Mesendoderm (in vitro differentiated cells): Measurements from ENCODE around the gene DUSP1.

Experiments
- DNase-seq: peaks from one replicate; pipeline ENCODE4 v3.0.0; 2013
- H2AK5ac ChIP-seq: 2 replicates; pipeline ENCODE4 v1.6.1; 2013; ENCODE audit warnings: low read length, inconsistent platforms
- H2BK120ac ChIP-seq: 2 replicates; pipeline ENCODE4 v1.6.1; 2013; ENCODE audit warnings: low read depth, mild to moderate bottlenecking, low read length, moderate library complexity, mixed read lengths
- H2BK15ac ChIP-seq: replicated peaks from 2 replicates; pipeline ENCODE4 v1.6.1; 2013; ENCODE audit warnings: low read depth, mild to moderate bottlenecking, moderate library complexity
- H2BK5ac ChIP-seq: 2 replicates; pipeline ENCODE4 v1.6.1; 2013; ENCODE audit warnings: low read length, inconsistent platforms
- H3K18ac ChIP-seq: 2 replicates; pipeline ENCODE4 v1.6.1; 2013; ENCODE audit warnings: mild to moderate bottlenecking, low read length, mixed read lengths
- H3K23ac ChIP-seq: one replicate; pipeline ENCODE4 v1.6.1; 2013; ENCODE audit warnings: low read length
- H3K27ac ChIP-seq: 2 replicates; pipeline ENCODE4 v1.5.1; 2013; ENCODE audit warnings: low read depth, mild to moderate bottlenecking, inconsistent platforms, low read length, moderate library complexity
- H3K27me3 ChIP-seq: 2 replicates; pipeline ENCODE4 v1.6.1; 2013; ENCODE audit warnings: low read length, control low read depth, mild to moderate bottlenecking, inconsistent platforms; ENCODE audit not compliant: insufficient read depth, poor library complexity
- H3K36me3 ChIP-seq: 2 replicates; pipeline ENCODE4 v1.6.1; 2013; ENCODE audit warnings: low read length, inconsistent platforms; ENCODE audit not compliant: control insufficient read depth, insufficient read depth
- H3K4ac ChIP-seq: one replicate; pipeline ENCODE4 v1.6.1; 2013; ENCODE audit warnings: low read depth, mild to moderate bottlenecking, low read length, moderate library complexity
- H3K4me1 ChIP-seq: 2 replicates; pipeline ENCODE4 v1.6.1; 2013; ENCODE audit warnings: low read depth, low read length, inconsistent platforms; ENCODE audit not compliant: control insufficient read depth
- H3K4me2 ChIP-seq: 2 replicates; pipeline ENCODE4 v1.6.1; 2013; ENCODE audit warnings: low read length
- H3K4me3 ChIP-seq: 2 replicates; pipeline ENCODE4 v1.5.1; 2013; ENCODE audit warnings: mild to moderate bottlenecking, low read length
- H3K56ac ChIP-seq: one replicate; pipeline ENCODE4 v1.6.1; 2013; ENCODE audit warnings: low read length
- H3K79me1 ChIP-seq: 2 replicates; pipeline ENCODE4 v1.6.1; 2013; ENCODE audit warnings: low read length, inconsistent platforms
- H3K79me2 ChIP-seq: 2 replicates; pipeline ENCODE4 v1.6.1; 2013; ENCODE audit warnings: mild to moderate bottlenecking, low read length; ENCODE audit not compliant: control insufficient read depth, insufficient read depth
- H3K9ac ChIP-seq: 2 replicates; pipeline ENCODE4 v1.6.1; 2013; ENCODE audit warnings: low read length, inconsistent platforms
- H4K5ac ChIP-seq: one replicate; pipeline ENCODE4 v1.6.1; 2013; ENCODE audit warnings: low read length
- H4K8ac ChIP-seq: one replicate; pipeline ENCODE4 v1.6.1; 2013; ENCODE audit warnings: low read depth, mild to moderate bottlenecking, control low read depth, low read length, moderate library complexity
- WGBS: extraction: QIAGEN DNeasy Blood & Tissue Kit; methylation state at CpG from one replicate; pipeline ENCODE4 v1.1.7; 2013; ENCODE audit warnings: low lambda C conversion rate, missing lambda C conversion rate; ENCODE audit not compliant: insufficient coverage; ENCODE audit errors: extremely low coverage; 5-methylcytosine and 5-hydroxymethylcytosine counted together

Gene DUSP1

GRCh38 chr5:172747471-172747870 is 23.5 kb downstream of the DUSP1 start:
- no peaks in the 10 kb centered on the region for H3K4me1 ChIP-seq
- H3K4ac ChIP-seq = no peak overlapping the region
- H3K18ac ChIP-seq = no peak overlapping the region
- H3K36me3 ChIP-seq = no peaks in the 10 kb centered on the region
- no peak overlapping the region for H3K56ac ChIP-seq
- H2BK120ac ChIP-seq = no peak overlapping the region
- no peak overlapping the region for H2BK5ac ChIP-seq
- no peak overlapping the region for H3K9ac ChIP-seq
- no CpG with 5 or more reads among the region's 3 CpGs for WGBS
- H2AK5ac ChIP-seq = no peak overlapping the region
- H3K79me1 ChIP-seq = no peaks in the 10 kb centered on the region
- H3K23ac ChIP-seq = no peak overlapping the region
- H3K79me2 ChIP-seq = no peaks in the 10 kb centered on the region
- no peak overlapping the region for H4K8ac ChIP-seq
- no peak overlapping the region for H2BK15ac ChIP-seq
- no peak overlapping the region for H3K4me2 ChIP-seq
- no peaks in the 10 kb centered on the region for H3K27me3 ChIP-seq
- no peak overlapping the region for H4K5ac ChIP-seq
- DNase-seq = peak; percentile 22
- H3K27ac ChIP-seq = no peak overlapping the region
- no peak overlapping the region for H3K4me3 ChIP-seq

DNA sequence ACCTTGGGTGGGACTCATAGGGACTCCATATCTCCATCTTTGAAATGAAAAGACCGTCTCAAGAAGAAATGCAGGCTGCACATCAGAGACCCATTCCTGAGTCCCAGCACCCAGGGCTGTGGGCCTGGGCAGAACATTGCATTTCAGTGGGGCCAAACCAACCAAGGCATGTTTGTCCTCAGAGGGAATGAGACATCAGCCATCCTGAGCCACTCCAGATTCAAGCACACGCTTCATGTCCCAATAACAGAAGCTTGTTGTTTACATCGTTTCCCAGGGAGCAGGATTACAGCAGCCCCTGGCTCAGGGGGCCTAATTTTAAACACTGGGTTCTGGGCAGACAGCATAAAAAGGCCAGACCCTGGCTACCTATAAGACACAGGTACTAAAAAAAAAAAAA is 24.3 kb downstream of the DUSP1 start:
- H3K36me3 ChIP-seq = no peaks in the 10 kb centered on the region
- DNase-seq = no peak
- no peak overlapping the region for H4K8ac ChIP-seq
- H3K4ac ChIP-seq = no peak overlapping the region
- no peak overlapping the region for H4K5ac ChIP-seq
- no peaks in the 10 kb centered on the region for H3K79me2 ChIP-seq
- H2BK120ac ChIP-seq = no peak overlapping the region
- H3K4me3 ChIP-seq = no peak overlapping the region
- no peaks in the 10 kb centered on the region for H3K79me1 ChIP-seq
- no peak overlapping the region for H3K56ac ChIP-seq
- H3K4me1 ChIP-seq = no peaks in the 10 kb centered on the region
- H3K18ac ChIP-seq = no peak overlapping the region
- H2BK5ac ChIP-seq = no peak overlapping the region
- no CpG with 5 or more reads among the region's 3 CpGs for WGBS
- no peak overlapping the region for H2AK5ac ChIP-seq
- no peak overlapping the region for H3K27ac ChIP-seq
- H3K4me2 ChIP-seq = no peak overlapping the region
- H3K9ac ChIP-seq = no peak overlapping the region
- no peak overlapping the region for H3K23ac ChIP-seq
- H3K27me3 ChIP-seq = no peaks in the 10 kb centered on the region
- H2BK15ac ChIP-seq = no peak overlapping the region

- no peak overlapping the region for H4K5ac ChIP-seq
- no peak overlapping the region for H3K56ac ChIP-seq
- H3K4me3 ChIP-seq = no peak overlapping the region
- H3K4me2 ChIP-seq = no peak overlapping the region
- no peak overlapping the region for H4K8ac ChIP-seq
- H3K36me3 ChIP-seq = no peaks in the 10 kb centered on the region
- H2AK5ac ChIP-seq = no peak overlapping the region
- H3K4me1 ChIP-seq = no peaks in the 10 kb centered on the region
- H3K18ac ChIP-seq = no peak overlapping the region
- H2BK120ac ChIP-seq = no peak overlapping the region
- H3K79me2 ChIP-seq = no peaks in the 10 kb centered on the region
- H3K27me3 ChIP-seq = no peaks in the 10 kb centered on the region
- H3K9ac ChIP-seq = no peak overlapping the region
- no peak overlapping the region for H2BK5ac ChIP-seq
- H3K79me1 ChIP-seq = no peaks in the 10 kb centered on the region
- no peak for DNase-seq
- H3K23ac ChIP-seq = no peak overlapping the region
- H2BK15ac ChIP-seq = no peak overlapping the region
- no CpG with 5 or more reads among the region's 3 CpGs for WGBS
- no peak overlapping the region for H3K4ac ChIP-seq
- H3K27ac ChIP-seq = no peak overlapping the region
These were observed 25.2 kb downstream of the DUSP1 start for GRCh38 chr5:172745838-172746237.

GRCh38 chr5:172745406-172745805 is 25.6 kb downstream of the DUSP1 start:
- no peak overlapping the region for H3K4me2 ChIP-seq
- H3K4me1 ChIP-seq = no peaks in the 10 kb centered on the region
- H3K79me2 ChIP-seq = no peaks in the 10 kb centered on the region
- no peak overlapping the region for H4K8ac ChIP-seq
- no peak overlapping the region for H3K56ac ChIP-seq
- H2BK5ac ChIP-seq = no peak overlapping the region
- H2BK15ac ChIP-seq = no peak overlapping the region
- no peak overlapping the region for H3K4me3 ChIP-seq
- H2AK5ac ChIP-seq = no peak overlapping the region
- no CpG with 5 or more reads among the region's 8 CpGs for WGBS
- no peak overlapping the region for H2BK120ac ChIP-seq
- DNase-seq = no peak
- H4K5ac ChIP-seq = no peak overlapping the region
- H3K4ac ChIP-seq = no peak overlapping the region
- H3K9ac ChIP-seq = no peak overlapping the region
- no peaks in the 10 kb centered on the region for H3K27me3 ChIP-seq
- no peak overlapping the region for H3K23ac ChIP-seq
- H3K27ac ChIP-seq = no peak overlapping the region
- no peaks in the 10 kb centered on the region for H3K36me3 ChIP-seq
- no peak overlapping the region for H3K18ac ChIP-seq
- no peaks in the 10 kb centered on the region for H3K79me1 ChIP-seq

GRCh38 chr5:172744123-172745104 is 26.6 kb downstream of the DUSP1 start:
- Histone ChIP-seq H3K27ac (no peak overlapping the region), H3K56ac (no peak overlapping the region), H3K79me2 (no peaks in the 10 kb centered on the region), H3K4me3 (no peak overlapping the region), H3K27me3 (no peaks in the 10 kb centered on the region), H3K18ac (no peak overlapping the region), H2BK15ac (no peak overlapping the region), H3K4me2 (no peak overlapping the region), H2BK5ac (no peak overlapping the region), H3K36me3 (no peaks in the 10 kb centered on the region), H3K4me1 (no peaks in the 10 kb centered on the region), H3K23ac (no peak overlapping the region), H4K5ac (no peak overlapping the region), H3K4ac (no peak overlapping the region), H2BK120ac (no peak overlapping the region), H3K9ac (no peak overlapping the region), H4K8ac (no peak overlapping the region), H3K79me1 (no peaks in the 10 kb centered on the region), H2AK5ac (no peak overlapping the region)
- WGBS = no CpG with 5 or more reads among the region's 12 CpGs
- no peak for DNase-seq
